HEK293 (cell line): ENCODE measurements around the gene PDZK1IP1.
"Not testable (repeated sequence)": the region's sequence is repeated elsewhere in the genome, so short reads cannot be mapped to it uniquely, and the experiment has no call there.

ENCODE experiments used
- CTCF ChIP-seq: fragments of 450-650 bp; formaldehyde crosslinking; IDR thresholded peaks from 2 replicates; pipeline ENCODE4 v1.5.1; 2016; ENCODE audit warnings: missing biosample characterization, missing genetic modification characterization
- OVOL3 ChIP-seq: fragments of 450-650 bp; formaldehyde crosslinking; IDR thresholded peaks from 2 replicates; pipeline ENCODE4 v1.5.1; 2016; ENCODE audit warnings: missing biosample characterization, missing genetic modification characterization
- ZNF24 ChIP-seq: fragments of 450-650 bp; formaldehyde crosslinking; IDR thresholded peaks from 2 replicates; pipeline ENCODE4 v1.5.1; 2016; ENCODE audit warnings: missing biosample characterization, missing genetic modification characterization
- ZNF561 ChIP-seq: fragments of 450-650 bp; IDR thresholded peaks from 2 replicates; pipeline ENCODE4 v1.5.1; 2018; ENCODE audit warnings: missing biosample characterization, missing genetic modification characterization, borderline replicate concordance
- ZNF610 ChIP-seq: fragments of 450-650 bp; formaldehyde crosslinking; IDR thresholded peaks from 2 replicates; pipeline ENCODE4 v1.5.1; 2016; ENCODE audit warnings: missing biosample characterization, missing genetic modification characterization, borderline replicate concordance

GRCh38 chr1:47157957-47158356, 31.9 kb downstream of the PDZK1IP1 start:
- TF ChIP-seq ZNF24 (tag by site-specific recombination); CTCF (tag by site-specific recombination); ZNF610; ZNF561 (tag by site-specific recombination); OVOL3: not testable (repeated sequence)
